GM19395 (cell line): Measurements from ENCODE around the gene RNGTT.
A peak's percentile ranks its signal among the peaks of the same experiment; 100 is the strongest.
"Not testable (repeated sequence)": the region's sequence is repeated elsewhere in the genome, so short reads cannot be mapped to it uniquely, and the experiment has no call there.

Source experiments
- ATAC-seq: cut with Tn5 transposase; IDR thresholded peaks from one replicate; pipeline ENCODE4 v1.9.1; 2021; ENCODE audit warnings: mild to moderate bottlenecking, moderate library complexity; ENCODE audit not compliant: unreplicated experiment

The RNGTT gene

GRCh38 chr6:88963139-88964090 is at the start of gene RNGTT:
RNGTT (minus strand) TSS chr6:88963618; CDS start chr6:88963409, 209 bp downstream.
- ATAC-seq: peak; percentile 98

- no peak for ATAC-seq
These were observed 48.0 kb upstream of the RNGTT start for GRCh38 chr6:89011436-89011835.

DNA sequence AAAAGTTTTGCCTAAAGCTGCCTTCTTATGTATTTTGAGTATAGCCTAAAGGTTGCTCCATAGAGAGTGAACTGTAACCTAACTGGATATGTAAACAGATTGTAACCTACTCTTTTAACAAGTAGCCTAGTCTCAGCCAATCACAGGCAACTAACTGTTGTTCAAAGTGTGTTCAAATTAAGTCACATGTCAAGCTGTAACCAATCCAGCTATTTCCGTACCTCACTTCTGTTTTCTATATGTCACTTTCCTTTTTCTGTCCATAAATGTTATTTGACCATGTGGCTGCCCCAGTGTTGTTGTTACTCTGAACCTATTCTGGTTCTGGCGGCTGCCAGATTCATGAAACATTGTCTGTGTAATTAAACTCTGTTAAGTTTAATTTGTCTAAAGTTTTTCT is 47.4 kb upstream of the RNGTT start:
- no peak for ATAC-seq

GRCh38 chr6:89009624-89010059 is 46.2 kb upstream of the RNGTT start:
- no peak for ATAC-seq

GRCh38 chr6:89008815-89009374 is 45.5 kb upstream of the RNGTT start:
- no peak for ATAC-seq

DNA sequence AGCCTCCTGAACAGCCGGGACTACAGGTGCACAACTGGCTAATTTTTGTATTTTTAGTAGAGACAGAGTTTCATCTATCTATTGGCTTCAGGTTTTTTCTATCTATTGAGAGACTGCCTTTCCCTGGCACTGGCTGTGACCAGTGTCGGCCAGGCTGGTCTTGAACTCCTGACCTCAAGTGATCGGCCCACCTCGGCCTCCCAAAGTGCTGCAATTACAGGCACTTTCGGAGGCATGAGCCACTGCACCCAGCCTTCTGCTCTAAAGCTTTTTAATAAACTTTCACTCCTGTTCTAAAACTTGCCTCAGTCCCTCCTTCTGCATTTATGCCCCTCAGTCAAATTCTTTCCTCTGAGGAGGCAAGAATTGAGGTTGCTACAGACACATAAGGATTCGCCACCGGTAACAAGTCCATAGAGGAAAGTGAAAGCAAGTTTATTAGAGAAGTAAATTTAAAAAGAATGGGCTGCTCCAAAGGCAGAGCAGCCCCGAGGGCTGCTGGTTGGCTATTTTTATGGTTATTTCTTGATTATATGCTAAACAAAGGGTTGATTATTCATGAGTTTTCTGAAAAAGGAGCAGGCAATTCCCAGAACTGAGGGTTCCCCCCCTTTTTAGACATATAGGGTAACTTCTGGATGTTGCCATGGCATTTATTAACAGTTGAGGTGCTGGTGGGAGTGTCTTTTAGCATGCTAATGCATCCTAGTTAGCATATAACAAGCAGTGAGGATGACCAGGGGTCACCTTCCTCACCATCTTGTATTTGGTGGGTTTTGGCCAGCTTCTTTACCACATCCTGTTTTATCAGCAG is 44.8 kb upstream of the RNGTT start:
- no peak for ATAC-seq

DNA sequence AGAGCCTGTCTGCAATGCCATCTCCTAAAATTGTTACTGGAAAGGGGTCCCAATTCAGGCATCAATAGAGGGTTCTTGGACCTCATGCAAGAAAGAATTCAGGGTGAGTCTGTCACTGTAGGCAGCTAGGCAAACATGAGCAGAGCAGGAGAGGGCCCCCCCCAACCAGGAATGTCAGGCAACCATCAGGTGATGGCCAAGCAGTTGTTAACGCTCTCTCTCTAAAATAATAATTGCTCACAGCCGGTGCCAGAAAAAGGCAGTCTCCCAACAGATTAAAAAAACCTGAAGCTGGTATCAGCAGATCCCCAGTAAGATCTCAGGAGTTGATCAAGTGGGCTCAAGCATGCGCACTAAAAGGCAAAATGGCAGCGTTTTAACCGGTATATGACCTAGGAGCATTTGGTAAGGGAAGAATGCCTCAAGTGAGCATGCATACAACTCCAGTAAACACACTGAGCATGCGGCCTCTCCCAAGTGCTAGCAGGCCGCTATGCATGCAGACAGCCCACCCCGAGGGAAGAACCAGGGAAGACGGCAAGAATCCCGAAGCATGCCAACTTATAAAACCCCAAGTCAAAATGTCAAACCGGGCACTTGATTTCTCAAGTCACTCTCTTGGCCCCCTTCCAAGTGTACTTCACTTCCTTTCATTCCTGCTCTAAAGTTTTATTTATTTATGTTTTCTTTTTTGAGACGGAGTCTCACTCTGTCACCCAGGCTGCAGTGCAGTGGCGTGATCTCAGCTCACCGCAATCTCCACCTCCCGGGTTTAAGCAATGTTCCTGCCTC is 44.0 kb upstream of the RNGTT start:
- no peak for ATAC-seq

GRCh38 chr6:89002523-89002922 is 39.1 kb upstream of the RNGTT start:
- no peak for ATAC-seq

DNA sequence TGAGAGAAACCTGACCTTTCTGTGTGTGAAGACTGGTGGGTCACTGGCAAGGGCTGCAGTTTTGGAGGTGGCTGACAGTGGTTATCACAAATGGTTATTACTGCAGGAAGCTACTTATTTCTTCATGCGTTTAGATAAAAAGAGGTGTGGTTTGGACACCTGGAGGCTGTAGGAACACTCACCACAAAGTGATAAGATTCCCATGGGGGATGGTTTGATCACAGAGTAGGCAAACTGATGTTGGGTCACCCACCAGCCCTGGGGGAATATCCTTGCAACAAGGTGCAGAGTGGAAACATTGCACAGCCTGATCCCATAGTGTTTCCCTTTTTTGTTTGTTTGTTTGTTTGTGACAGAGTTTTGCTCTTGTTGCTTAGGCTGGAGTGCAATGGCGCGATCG is 33.9 kb upstream of the RNGTT start:
- ATAC-seq: no peak

DNA sequence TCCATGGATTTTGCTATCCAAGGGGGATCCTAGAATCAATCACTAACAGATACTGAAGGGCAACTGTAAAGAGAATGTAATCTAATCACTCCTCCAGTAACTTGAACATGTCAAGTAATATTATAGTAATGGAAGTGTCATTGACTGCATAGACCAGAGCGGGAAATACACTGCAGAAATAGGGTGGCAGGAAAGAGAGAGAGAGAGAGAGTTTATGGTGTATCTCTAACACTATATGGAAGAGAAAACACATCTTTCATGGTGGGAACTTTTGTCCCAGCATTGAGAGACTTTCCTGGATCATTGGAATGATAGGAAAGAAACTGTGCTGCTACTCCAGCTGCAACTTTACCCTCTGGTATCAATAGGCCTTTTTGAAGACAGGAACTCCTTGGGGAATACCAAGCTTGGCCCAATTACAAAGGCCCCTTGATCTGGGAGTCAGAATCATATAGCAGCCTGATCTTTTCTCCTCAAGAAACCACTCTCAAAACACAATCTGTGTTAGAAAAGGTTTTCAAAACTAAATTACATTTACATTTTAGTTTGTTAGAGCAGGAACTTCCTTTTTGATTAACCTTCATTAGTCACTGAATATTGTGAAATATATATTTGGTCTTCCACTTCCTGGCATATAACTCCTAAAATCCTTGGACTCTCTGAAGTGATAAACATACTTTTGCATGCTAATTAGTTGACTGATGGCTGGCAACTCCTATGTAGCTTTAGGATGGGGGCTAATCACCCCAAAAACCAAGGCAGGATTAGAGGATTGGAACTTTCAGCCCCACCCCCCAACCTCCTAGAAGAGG is 29.5 kb upstream of the RNGTT start:
- ATAC-seq: no peak

DNA sequence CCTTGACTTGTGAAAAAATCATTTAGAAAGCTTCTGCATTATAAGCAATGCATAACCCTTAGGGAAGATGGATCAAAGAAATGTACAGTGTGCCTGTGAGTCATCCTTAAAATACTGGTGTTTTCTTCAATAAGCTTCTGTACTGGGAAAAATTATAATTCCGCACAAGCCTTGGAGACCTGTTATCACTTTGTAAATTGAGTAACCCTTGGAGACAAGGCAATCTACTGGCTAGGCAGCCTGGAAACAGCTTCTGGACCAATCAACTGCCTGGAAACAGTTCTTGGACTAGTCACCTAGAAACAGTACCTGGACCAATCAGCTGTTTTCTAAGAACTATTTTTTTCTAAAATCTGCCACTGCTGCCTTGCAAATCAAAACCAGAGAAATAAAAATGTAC is 25.8 kb upstream of the RNGTT start:
- ATAC-seq: no peak

- no peak for ATAC-seq
These were observed 24.5 kb upstream of the RNGTT start for GRCh38 chr6:88987922-88988321.

DNA sequence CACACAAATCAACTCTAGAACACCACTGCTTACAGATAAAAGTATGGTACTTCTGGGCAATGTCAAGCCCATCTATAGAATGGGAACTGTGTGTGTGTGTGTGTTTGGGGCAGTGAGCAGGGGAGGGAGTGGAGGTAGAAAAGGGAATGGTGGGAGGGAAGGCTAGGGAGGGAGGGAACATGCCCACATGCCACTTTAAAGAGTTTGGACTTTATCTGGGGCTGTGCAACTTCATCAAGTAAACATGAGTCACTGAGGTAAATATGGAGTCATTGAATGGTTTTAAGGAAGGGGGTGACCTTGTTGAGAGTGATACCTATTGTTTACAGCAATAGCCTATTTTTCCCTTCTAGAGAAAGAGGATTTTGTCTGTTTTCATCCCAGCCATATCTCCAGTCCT is 22.5 kb upstream of the RNGTT start:
- ATAC-seq: no peak

- ATAC-seq: no peak
These were observed 21.2 kb upstream of the RNGTT start for GRCh38 chr6:88984606-88985005.

DNA sequence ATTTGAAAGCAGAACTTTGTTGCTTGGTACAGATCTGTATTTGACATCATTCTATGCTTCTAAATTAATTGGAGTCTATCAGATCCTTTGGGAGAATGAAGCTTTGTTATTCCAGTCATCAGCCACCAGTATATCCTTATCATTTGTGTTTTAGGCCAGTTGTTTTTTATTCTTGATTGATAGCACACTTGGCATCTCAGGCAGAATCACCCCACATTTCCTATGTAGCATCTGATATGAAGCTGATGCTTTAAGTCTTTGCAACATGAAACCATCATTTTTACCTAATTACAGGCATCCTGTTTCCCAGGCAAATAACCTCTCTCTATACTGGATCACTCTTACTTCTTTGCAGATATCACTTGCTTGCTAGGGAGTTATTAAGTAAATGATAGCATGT is 20.7 kb upstream of the RNGTT start:
- ATAC-seq: no peak

DNA sequence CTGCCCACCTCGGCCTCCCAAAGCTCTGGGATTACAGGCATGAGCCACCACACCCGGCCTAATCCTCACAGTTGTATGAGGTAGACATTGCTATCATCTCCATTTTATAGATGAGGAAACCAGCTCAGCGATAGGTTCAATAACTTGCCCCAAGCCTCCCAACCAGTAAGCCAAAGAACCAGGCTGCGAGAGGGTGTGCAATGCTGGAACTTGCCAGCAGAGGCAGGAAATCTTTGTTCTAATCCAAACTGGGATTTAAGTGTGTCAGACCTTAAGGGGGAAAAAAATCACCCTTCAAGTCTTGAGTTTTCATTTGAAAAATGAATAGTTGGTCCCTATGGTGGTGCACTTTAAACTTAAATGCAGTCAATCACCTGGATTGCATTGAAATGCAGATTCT is 20.1 kb upstream of the RNGTT start:
- no peak for ATAC-seq

- not testable (repeated sequence) for ATAC-seq
These were observed 19.7 kb upstream of the RNGTT start for GRCh38 chr6:88983129-88983528.

DNA sequence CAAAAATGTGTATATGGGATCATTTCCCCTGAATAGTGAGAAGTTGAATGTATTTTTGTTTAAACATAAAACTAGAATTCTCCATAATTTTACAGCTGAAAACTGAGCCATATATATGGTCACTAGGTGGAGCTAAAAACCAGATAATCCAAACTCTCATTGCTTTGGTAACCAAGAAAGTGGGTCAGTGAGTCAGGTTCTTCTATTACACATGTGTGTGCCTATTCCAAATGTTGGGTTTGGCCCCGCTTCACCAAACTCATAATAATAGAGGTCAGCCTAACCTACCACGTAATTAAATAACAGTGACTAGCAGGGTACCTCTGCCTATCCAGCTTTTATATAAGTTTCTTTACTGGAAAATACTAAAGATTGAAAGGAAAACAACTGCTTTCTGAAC is 19.3 kb upstream of the RNGTT start:
- ATAC-seq: peak; percentile 71

DNA sequence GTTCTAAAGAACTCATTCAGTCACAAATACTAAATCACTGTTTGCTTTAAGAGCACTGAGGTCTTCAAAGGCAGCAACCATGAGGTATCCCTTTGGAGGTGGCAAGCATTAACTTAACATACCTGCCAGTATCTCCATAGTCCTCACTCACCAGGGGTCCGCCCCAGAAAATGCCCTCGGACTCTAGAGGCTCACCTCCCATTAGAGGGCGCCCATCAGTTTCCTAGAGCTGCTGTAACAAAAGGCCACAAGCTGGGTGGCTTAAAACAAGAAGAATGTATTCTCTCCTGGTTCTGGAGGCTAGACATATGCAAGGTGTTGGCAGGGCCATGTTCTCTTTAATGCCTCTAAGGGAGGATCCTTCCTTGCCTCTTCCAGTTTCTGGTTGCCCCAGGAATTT is 12.0 kb upstream of the RNGTT start:
- no peak for ATAC-seq
